IPS-NIHi7 (cell line): Measurements from ENCODE around the gene NUBP1.
"Not testable (repeated sequence)": the region's sequence is repeated elsewhere in the genome, so short reads cannot be mapped to it uniquely, and the experiment has no call there.

ENCODE experiments used
- DNase-seq: peaks from one replicate; pipeline ENCODE4 v3.0.0; 2012; ENCODE audit warnings: mixed read lengths; ENCODE audit errors: extremely low spot score

The NUBP1 gene

DNA sequence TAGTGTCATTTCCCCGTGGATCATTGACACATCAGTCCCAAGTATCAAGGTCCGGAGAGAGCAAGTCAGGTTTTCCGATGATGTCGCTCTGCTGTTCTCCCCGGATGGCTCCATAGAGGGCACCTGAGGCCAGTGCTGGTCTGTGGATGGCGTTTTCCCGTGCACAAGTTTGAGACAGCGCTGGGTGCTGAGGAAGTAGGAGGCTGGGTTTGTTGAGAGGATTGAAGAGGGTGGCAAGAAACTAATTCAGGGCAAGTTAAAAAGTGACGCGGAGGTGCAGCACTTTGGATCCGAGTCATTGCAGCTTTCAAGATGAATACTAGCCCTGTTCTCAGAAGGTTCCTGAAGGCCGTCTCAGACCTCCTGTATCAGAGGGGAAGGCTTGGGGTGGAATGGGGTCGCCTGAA is 7.7 kb downstream of the NUBP1 start:
- DNase-seq, result peak; percentile 40

- no peak for DNase-seq
Observed at GRCh38 chr16:10752843-10753523, 9.3 kb downstream of the NUBP1 start.

DNA sequence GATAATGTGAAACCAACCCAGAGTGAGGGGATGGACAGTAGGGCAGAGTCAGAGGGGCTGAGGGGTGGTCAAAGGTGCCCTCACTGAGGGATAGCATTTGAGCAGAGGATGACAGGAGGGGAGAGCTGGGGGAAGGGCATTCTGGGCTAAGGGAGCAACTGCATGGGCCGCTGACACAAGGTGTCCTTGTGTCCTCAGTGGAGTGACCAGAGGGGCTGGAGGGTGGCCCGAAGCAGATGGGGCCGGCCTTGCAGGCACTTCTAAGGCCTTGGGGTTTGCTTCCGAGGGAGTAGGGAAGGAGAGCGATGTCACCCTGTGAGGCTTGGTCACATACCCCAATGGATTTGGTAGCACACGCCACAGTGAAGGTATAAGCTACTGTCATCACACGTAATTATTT is 10.0 kb downstream of the NUBP1 start:
- DNase-seq, result no peak

- no peak for DNase-seq
Observed at GRCh38 chr16:10754941-10755340, 11.3 kb downstream of the NUBP1 start.

GRCh38 chr16:10756574-10756973 is 12.9 kb downstream of the NUBP1 start:
- no peak for DNase-seq

- DNase-seq, result no peak
Observed at GRCh38 chr16:10760858-10761257, 17.2 kb downstream of the NUBP1 start.

DNA sequence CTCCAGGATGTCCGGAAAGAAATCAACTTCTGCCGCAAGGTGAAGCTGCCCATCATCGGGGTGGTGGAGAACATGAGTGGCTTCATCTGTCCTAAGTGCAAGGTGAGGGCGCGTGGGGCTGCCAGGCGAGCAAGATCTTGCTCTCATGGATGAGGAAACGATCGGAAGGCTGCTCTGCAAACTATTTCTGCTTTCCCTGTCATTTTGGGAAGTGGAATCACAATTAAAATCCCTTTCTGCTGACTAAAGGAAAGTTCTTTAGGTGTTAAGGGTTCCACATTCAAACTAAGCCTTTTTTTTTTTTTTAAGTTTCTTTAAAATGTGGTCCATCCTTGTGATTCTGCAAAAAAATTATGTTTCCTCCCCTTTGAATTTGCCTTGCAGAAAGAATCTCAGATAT is 17.7 kb downstream of the NUBP1 start:
- no peak for DNase-seq

- DNase-seq, result no peak
Observed at GRCh38 chr16:10762336-10763016, 18.8 kb downstream of the NUBP1 start.

DNA sequence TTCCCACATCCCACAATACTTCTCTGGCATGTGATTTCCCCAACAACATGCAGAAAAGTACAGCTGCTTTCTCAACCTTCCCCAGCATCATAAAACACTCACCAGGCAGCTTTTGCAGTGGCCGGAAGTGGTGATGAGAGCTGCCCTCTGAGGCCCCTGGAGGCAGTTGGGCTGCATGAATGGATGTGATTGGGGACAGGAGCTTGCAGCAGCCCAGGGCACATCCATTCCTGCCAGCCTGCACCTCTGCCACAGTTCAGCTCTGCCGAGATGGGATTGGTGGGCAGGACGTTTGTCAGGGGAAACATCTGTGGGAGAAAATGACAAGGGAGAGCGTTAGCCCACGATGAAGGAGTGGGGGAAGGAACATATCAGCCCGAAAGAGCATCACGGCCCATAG is 19.8 kb downstream of the NUBP1 start:
- DNase-seq, result no peak

DNA sequence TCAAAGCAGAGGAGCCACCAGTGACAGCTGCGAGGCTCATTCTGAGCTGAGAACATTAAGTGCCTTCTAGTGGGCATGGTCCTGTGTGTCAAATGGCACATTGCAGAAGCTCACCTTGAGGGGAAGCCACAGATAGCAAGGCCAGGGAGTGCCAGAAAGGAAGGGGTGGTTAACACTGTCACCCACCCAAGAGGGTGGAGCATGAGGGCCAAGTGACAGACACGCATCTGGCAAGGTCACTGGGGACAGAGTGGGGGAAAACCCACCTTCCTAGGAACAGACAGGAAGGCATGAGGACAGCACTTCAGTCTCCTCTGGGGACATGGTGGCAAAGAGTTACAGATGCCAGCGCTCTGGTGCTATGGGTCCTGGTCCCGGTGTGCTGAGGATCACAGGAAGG is 22.1 kb downstream of the NUBP1 start:
- no peak for DNase-seq

GRCh38 chr16:10767127-10767526 is 23.5 kb downstream of the NUBP1 start:
- DNase-seq, result no peak

- DNase-seq, result no peak
Observed at GRCh38 chr16:10769381-10769780, 25.7 kb downstream of the NUBP1 start.

DNA sequence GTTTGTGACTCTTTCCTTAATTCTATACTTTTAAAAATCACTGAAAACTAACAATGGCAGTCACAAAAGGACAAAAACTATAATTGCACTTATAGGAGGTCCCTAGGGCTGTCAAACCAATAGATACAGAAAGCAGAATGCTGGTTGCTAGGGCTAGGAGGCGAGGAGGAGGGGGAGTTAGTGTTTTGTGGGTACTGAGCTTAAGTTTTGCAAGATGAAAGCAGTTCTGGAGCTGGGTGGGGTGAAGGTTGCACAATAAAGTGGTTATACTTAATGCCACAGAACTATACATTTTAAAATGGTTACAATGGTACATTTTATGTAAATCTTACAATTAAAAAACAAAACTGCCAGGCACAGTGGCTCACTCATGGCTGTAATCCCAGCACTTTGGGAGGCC is 27.3 kb downstream of the NUBP1 start:
- no peak for DNase-seq

DNA sequence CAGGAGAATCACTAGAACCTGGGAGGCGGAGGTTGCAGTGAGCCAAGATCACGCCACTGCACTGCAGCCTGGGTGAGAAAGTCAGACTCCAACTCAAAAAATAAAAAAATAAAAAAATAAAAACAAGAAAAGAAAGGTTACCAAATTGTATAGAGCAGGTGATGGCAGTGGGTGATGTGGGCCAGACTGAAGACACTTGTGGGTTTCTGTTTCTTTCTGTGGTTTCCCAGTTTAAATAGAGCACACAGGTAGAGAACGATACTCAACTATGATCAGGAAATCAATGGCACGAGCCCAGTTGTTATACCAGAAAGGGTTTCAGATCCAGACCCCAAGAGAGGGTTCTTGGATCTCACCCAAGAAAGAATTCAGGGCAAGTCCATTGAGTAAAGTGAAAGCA is 32.6 kb downstream of the NUBP1 start:
- no peak for DNase-seq

GRCh38 chr16:10776923-10777322 is 33.3 kb downstream of the NUBP1 start:
- not testable (repeated sequence) for DNase-seq

DNA sequence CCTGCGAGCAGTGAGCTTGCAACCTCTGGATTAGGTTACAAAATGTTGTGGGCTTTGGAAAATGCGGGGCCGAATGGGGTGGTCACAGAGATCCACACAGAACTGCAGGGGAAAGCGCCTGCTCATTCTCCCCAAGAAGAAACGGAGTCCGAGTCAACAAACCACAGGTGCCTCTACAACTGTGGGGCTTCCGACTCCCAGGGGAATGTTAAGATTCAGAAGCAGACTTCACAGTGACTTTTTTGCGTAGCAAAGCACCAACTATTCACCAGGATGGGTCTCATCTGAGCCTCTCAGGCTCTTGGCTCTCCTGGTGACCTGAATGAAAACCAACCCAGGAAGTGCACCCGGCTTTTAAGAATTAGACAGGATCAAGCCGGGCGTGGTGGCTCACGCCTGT is 33.7 kb downstream of the NUBP1 start:
- DNase-seq, result no peak

DNA sequence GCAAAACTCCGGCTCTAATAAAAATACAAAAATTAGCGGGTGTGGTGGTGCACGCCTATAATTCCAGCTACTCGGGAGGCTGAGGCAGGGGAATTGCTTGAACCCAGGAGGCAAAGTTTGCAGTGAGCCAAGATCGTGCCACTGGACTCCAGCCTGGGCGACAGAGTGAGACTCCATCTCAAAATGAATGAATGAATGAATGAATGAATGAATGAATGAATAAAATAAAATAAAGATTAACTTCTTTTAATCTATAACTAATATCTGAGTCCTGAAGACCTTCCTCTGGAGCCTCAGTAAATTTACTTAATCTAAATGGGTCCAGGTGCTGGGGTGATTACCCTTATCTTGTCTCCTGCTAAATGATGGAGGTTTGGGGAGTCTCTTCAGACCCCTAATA is 36.3 kb downstream of the NUBP1 start:
- DNase-seq, result not testable (repeated sequence)

DNA sequence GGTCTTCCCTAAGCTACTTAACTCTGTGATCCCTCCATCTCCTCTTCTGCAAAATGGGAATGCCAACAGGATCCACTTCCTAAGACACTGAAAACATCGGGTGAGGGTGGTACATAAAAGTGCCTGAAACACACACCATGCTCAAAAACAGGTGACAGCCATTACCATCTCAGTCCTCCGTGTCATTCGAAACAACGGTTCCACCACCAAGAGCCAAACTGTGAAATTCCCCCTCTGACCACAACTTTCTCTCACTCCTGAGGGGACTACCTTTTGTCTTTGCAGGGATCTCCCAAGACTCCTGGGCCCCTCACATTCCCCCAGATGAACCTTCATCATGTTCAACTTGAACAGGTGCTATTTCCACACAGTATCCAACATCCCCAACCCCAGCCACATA is 37.0 kb downstream of the NUBP1 start:
- DNase-seq, result no peak

GRCh38 chr16:10782628-10783027 is 39.0 kb downstream of the NUBP1 start:
- DNase-seq, result no peak

GRCh38 chr16:10787304-10787703 is 43.7 kb downstream of the NUBP1 start:
- no peak for DNase-seq

GRCh38 chr16:10788630-10789029 is 45.0 kb downstream of the NUBP1 start:
- DNase-seq, result not testable (repeated sequence)

DNA sequence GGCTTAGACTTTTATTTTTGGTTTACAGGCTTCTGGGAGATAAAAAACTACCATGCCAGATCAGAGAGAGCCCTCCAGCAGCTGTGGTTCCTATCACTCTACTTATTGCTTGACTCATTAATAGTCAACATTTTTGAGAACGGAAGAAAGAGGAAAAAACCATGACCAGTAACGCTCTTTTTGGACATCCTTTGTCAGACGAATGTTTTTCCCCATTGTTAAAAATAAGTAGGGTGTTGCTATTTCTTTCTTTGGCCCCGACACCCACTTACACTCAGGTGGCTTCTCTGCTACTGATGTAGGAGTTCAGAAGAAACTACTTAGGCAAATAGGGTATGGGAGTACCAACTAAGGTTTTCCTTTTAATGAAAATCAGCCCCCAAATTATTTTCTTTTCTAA is 47.4 kb downstream of the NUBP1 start:
- no peak for DNase-seq

DNA sequence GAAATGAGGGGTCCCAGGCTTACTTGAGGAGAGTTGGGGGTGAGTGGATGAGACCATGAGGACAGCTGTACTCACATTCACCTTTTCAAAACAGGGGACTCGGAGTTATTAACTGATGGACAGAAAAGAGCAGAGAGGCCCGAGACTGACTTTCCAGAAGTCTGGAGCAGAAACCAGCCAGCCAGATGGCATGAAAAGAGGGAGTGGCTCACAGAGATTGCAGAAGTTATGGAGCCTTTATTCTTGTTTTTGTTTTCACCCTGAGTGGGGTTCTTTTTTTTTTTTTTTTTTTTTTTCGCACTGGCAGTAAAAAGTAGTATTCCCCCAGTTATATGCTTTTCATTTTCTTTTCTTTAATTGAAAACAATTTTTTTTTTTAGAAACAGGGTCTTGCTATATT is 56.1 kb downstream of the NUBP1 start:
- DNase-seq, result no peak

GRCh38 chr16:10805334-10805733 is 61.7 kb downstream of the NUBP1 start:
- no peak for DNase-seq
